HG03159 (cell line): ENCODE data around the gene PBRM1.

Source experiments
- ATAC-seq: cut with Tn5 transposase; IDR thresholded peaks from one replicate; pipeline ENCODE4 v1.9.1; 2021; ENCODE audit warnings: mild to moderate bottlenecking, moderate library complexity; ENCODE audit not compliant: unreplicated experiment

Gene PBRM1

GRCh38 chr3:52670621-52671521 lies 14.8 kb downstream of the PBRM1 start:
- ATAC-seq = peak; percentile 61

DNA sequence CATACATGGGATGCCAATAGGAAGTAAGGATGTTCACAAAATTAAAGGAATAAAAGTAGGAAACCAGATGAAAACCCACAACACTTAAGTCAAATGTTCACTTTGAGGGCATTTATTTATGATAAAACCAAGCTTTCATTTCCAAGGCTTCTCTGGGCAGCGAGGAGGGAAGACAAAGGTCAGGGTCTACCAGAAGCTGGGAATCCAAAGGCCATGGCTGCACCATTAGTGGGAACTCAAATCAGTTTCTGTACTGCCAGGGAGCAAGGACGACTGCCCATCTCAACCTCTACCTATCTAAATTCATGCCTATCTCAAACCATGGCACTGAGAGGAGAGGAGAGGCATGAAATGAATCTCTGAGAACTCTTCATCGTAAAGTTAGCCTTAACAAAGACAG lies 22.6 kb downstream of the PBRM1 start:
- ATAC-seq = no peak

GRCh38 chr3:52660046-52660445 lies 25.7 kb downstream of the PBRM1 start:
- ATAC-seq = no peak

DNA sequence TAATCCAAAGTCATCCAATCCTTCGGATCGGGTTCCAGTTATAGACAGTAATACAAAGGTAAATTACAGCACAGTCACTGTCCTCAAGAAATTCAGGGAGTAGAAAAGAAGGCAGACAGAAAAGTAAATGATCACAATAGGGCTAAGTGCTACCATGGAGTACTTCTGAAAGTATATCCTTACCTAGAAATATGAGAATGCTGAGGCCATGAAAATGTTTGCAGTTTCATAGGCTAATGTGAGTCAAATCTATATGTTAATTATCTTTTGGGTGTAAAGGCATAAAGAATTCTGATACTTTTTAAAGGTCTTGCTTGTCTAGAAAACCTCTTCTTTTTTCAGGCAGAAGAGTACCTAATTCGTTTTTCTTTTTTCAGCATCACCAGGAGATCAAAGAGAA lies 29.8 kb downstream of the PBRM1 start:
- ATAC-seq = no peak

DNA sequence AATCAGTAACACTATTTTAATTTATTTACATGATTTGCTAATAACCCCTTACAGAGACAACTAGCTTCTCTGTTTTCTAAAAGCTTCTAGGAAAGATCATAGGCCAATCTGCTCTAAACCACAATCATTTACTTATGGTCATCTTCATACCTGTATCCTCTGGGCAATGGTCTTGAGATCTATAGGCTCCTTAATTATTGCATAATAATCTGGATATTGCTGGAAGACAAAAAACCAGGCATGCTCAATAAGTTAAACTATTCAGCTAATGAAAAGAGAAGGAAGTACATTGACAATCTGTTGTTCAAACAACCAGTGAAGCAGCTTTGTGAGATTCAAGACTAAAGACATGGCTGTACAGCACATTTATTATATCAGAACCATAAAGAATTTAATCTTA lies 34.1 kb downstream of the PBRM1 start:
- ATAC-seq = no peak

GRCh38 chr3:52650439-52650838 lies 35.3 kb downstream of the PBRM1 start:
- no peak for ATAC-seq

- no peak for ATAC-seq
These were observed 36.1 kb downstream of the PBRM1 start for GRCh38 chr3:52649461-52650210.

GRCh38 chr3:52645549-52645948 lies 40.2 kb downstream of the PBRM1 start:
- no peak for ATAC-seq

- no peak for ATAC-seq
These were observed 49.0 kb downstream of the PBRM1 start for GRCh38 chr3:52636673-52637072.

DNA sequence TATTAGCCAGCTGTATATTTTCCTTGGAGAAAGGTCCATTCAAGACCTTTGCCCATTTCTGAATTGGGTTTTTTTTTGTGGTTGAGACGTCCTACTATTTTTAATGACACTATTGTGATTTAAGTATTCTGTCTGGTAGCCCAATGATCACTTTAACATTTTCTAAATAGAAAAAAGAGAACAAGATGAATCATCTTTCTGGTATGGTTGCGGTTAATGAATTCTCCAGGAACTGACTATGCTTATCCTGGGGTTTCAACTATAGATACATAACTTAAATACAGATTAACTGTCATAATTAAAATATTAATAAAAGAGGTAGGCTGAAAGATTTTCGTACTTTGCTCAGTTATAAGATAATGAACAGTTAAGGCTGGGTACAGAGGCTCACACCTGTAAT lies 51.9 kb downstream of the PBRM1 start:
- no peak for ATAC-seq

DNA sequence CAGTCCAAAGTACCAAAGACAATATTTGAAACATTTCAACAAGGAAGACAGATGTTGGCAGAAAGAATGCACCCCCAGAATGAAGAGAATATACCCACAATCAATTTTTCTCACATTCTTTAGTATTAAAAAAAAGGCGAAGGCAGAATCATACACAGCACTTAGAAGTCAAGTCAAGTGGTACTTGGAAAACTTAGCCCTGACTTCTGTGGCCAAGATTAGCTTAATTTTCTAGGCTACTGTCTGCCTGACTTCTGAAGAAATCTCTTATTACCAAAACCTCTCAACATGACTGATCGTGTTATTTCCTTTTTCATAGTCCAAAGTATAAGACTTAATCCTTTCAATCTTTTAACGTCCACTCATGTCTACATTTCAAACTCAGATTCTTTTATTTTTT lies 60.7 kb downstream of the PBRM1 start:
- ATAC-seq = no peak

- ATAC-seq = no peak
These were observed 62.4 kb downstream of the PBRM1 start for GRCh38 chr3:52623234-52623792.

- ATAC-seq = no peak
These were observed 65.1 kb downstream of the PBRM1 start for GRCh38 chr3:52620580-52620979.

DNA sequence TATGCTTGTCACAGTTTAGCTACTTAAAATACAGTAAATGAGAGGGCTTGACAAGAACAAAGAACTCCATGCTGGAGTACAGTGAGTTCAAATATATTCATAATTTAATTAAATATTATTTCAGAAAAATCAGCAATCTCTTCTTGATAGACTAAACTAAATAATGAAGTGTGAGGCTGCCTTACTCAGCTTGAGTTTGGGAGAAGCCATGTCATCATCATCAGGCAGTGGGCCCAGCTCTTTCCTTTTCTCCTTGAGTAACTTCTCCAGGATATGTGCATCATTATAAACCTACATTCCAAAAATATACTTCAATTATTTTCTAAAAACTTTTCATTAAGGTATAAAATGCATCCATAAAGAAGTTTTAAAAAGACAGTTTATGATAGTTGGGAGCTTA lies 70.5 kb downstream of the PBRM1 start:
- no peak for ATAC-seq

DNA sequence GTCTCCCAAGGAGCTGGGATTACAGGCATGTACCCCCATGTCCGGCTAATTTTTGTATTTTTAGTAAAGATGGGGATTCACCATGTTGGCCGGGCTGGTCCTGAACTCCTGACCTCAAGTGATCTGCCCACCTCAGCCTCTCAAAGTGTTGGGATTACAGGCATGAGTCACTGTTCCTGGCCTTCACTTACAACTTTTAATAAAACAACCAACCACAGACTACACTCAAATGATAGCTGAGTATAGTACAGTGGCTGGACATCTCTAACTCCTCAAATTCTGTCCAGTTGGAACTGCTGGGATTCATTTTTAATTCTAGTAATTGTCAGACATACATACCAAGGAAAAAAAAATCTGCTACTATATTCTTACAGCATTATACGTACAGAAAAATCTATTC lies 71.0 kb downstream of the PBRM1 start:
- no peak for ATAC-seq

DNA sequence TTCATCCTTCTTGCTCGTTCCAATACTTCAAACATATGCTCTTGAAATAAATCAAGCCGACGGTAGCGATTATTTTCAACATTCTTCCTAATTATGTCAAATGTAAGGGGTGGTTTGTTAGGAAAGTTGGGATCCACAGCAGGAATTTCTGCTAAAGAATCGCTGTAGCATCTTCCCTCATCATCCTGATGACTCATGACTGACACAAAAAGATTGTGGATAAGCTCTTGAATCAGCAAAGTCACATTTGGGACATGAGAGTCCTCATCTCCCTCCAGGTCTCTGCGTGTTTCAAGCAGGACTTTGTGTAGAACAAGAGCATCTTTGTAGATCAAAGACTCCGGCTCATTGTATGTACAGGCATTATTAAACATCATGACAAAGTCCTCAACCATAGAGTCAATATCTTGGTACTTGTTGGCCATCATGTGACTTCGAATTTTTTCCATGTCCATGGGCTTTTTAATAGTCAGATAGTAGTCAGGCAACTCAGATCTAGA lies 76.3 kb downstream of the PBRM1 start:
- ATAC-seq = no peak

DNA sequence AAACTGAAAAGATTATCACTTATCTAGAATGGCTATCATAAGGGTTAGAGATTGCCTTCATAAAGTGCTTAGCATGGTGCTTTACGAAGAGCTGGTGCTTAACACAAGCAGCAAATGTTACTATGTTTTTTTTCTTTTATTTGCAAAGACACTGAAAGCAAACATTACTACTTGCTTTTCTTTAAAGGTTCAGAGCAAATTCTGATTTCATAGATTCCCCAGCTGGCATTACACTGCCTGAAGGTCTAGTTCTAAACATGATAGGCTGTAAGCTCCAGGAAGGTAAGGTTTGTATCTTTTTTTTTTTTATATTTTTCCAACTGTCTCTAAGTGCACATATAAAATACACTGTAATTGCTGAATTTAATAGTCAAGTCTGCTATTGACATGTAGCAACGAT lies 77.4 kb downstream of the PBRM1 start:
- ATAC-seq = no peak

GRCh38 chr3:52606373-52607085 lies 79.2 kb downstream of the PBRM1 start:
- no peak for ATAC-seq

DNA sequence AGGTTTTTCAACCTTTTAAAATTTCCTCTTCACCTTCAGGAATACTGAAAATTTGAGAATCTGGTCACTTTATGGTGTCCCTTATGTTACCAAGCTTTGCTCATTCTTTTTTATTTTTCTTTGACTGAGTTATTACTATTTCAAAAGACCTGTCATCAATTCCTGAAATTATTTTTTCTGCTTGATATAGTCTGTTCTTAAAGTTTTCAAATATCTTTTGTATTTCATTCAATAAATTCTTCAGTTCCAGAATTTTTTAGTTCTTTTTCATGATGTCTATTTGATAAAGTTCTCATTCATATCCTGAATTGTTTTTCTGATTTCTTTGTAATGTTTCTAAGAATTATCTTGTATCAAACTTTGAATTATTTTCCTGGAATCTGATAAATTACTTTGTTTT lies 85.5 kb downstream of the PBRM1 start:
- no peak for ATAC-seq

GRCh38 chr3:52596658-52597265 lies 89.0 kb downstream of the PBRM1 start:
- ATAC-seq = no peak

- ATAC-seq = no peak
These were observed 92.6 kb downstream of the PBRM1 start for GRCh38 chr3:52593103-52593502.
